K562 (cell line): ENCODE results near the gene LAMA1. TPM values are rescaled to one million over a fixed set of nuclear protein-coding genes. Genes with fewer than 3 reads are reported as not detected.

Experiments used
- ATAC-seq: fragments of 200-7000 bp; cut with Tn5 transposase; 3 replicates; pipeline ENCODE4 v1.9.1; 2020; ENCODE audit warnings: moderate library complexity
- BruUV-seq: library from RNA; stranded (reverse); fragments of 400-500 nt; replicated peaks from 2 replicates; lab custom pipeline; 2021; lab: Mats Ljungman, UMichigan
- CTCF ChIA-PET: fragments of 300-600 bp; formaldehyde crosslinking; extraction: SDS; loops from one replicate; lab custom pipeline; 2021; ENCODE audit warnings: low intra/inter-chr PET ratio; lab: Yijun Ruan, JAX
- POLR2A ChIA-PET: fragments of 300-600, 350-650 bp; sonication (Branson Sonifier 250); formaldehyde crosslinking; extraction: SDS; loops from one replicate; lab custom pipeline; 2021; ENCODE audit warnings: antibody characterized with exemption, inconsistent platforms; lab: Yijun Ruan, JAX
- DNase-seq, 4 experiments: peaks; one replicate each; pipeline versions ENCODE4 v3.0.0 to v3.0.0-alpha.2; 2011 to 2018; ENCODE audit warnings: low spot score in 3 of 4, mixed read lengths in 3 of 4; ENCODE audit errors: extremely low read depth in 1 of 4
- FAIRE-seq: peaks from 2 replicates; lab custom pipeline; 2011; peaks lifted over from hg19 to GRCh38; lab: Jason Lieb, UNC
- H2AFZ ChIP-seq: 2 replicates; pipeline ENCODE4 v1.6.0; 2011; ENCODE audit warnings: low read depth, low read length, control low read depth, inconsistent platforms
- H3K27ac ChIP-seq: fragments of 200-600 bp; 3 replicates; pipeline ENCODE4 v1.8.0; 2011; ENCODE audit warnings: low read depth, mild to moderate bottlenecking, control low read depth, inconsistent platforms, low read length, moderate library complexity, mixed read lengths; ENCODE audit errors: extremely low read depth
- H3K27me3 ChIP-seq, 2 experiments: fragments of 300-600 bp in 1 of 2; 2 replicates in 1 of 2; 3 replicates in 1 of 2; pipeline versions ENCODE4 v1.6.0 to v1.8.0; 2011; ENCODE audit warnings: inconsistent platforms in 2 of 2, low read length in 2 of 2, mild to moderate bottlenecking in 1 of 2, mixed read lengths in 1 of 2, moderate library complexity in 1 of 2; ENCODE audit not compliant: control insufficient read depth in 2 of 2, insufficient read depth in 2 of 2
- H3K36me3 ChIP-seq: fragments of 300-600 bp; 3 replicates; pipeline ENCODE4 v1.8.0; 2011; ENCODE audit warnings: mild to moderate bottlenecking, low read length, inconsistent platforms; ENCODE audit not compliant: control insufficient read depth, insufficient read depth
- H3K4me1 ChIP-seq, 2 experiments: fragments of 200-600 bp in 1 of 2; replicated peaks in 1 of 2; 2 replicates in 1 of 2; 3 replicates in 1 of 2; pipeline versions ENCODE4 v1.5.1 to v1.8.0; 2011; ENCODE audit warnings: inconsistent platforms in 2 of 2, low read length in 2 of 2, mild to moderate bottlenecking in 1 of 2, mixed read lengths in 1 of 2, moderate library complexity in 1 of 2; ENCODE audit not compliant: control insufficient read depth in 2 of 2, insufficient read depth in 2 of 2
- H3K4me2 ChIP-seq: 2 replicates; pipeline ENCODE4 v1.6.1; 2011; ENCODE audit warnings: low read length, control low read depth, inconsistent platforms, mixed read lengths; ENCODE audit not compliant: insufficient read depth
- H3K4me3 ChIP-seq: fragments of 200-600 bp; sonication (generic), shearing (Covaris generic); 2 replicates; pipeline ENCODE4 v1.5.1; 2016; ENCODE audit warnings: control low read depth, inconsistent platforms
- H3K79me2 ChIP-seq: fragments of 200-600 bp; 3 replicates; pipeline ENCODE4 v1.8.0; 2011; ENCODE audit warnings: low read length, inconsistent platforms; ENCODE audit not compliant: control insufficient read depth, insufficient read depth
- H3K9ac ChIP-seq, 2 experiments: 2 replicates each; pipeline versions ENCODE4 v1.6.0 to v1.6.1; 2011; ENCODE audit warnings: low read depth in 2 of 2, low read length in 2 of 2, control low read depth in 1 of 2, inconsistent platforms in 1 of 2, mild to moderate bottlenecking in 1 of 2, mixed read lengths in 1 of 2; ENCODE audit not compliant: insufficient read depth in 1 of 2
- H3K9me1 ChIP-seq: one replicate; pipeline ENCODE4 v1.6.0; 2011; ENCODE audit warnings: inconsistent platforms, mild to moderate bottlenecking, low read length, moderate library complexity; ENCODE audit not compliant: control insufficient read depth, insufficient read depth
- H3K9me3 ChIP-seq: replicated peaks from 2 replicates; pipeline ENCODE4 v1.5.1; 2011; ENCODE audit warnings: low read depth, low read length, inconsistent platforms; ENCODE audit not compliant: control insufficient read depth, insufficient read depth
- H4K20me1 ChIP-seq: replicated peaks from 2 replicates; pipeline ENCODE4 v1.6.1; 2011; ENCODE audit warnings: low read length, inconsistent platforms, mixed read lengths; ENCODE audit not compliant: control insufficient read depth, insufficient read depth
- BACH1 ChIP-seq: fragments of 200-800 bp; sonication (Bioruptor generic); IDR thresholded peaks from 2 replicates; pipeline ENCODE4 v1.6.1; 2016; ENCODE audit warnings: missing genetic modification characterization, missing compliant biosample characterization
- ETV1 ChIP-seq: fragments of 450-650 bp; conservative IDR thresholded peaks from 2 replicates; pipeline ENCODE4 v1.6.1; 2016; ENCODE audit warnings: missing genetic modification characterization, control low read depth, low read depth, missing compliant biosample characterization
- HDAC1 ChIP-seq, 2 experiments: fragments of 450-650 bp; IDR thresholded peaks; 2 replicates each; pipeline ENCODE4 v1.6.1; 2016 to 2017; ENCODE audit warnings: inconsistent platforms in 1 of 2, mild to moderate bottlenecking in 1 of 2, moderate library complexity in 1 of 2
- KLF6 ChIP-seq: fragments of 250-450 bp; sonication (Bioruptor Pico); IDR thresholded peaks from 2 replicates; pipeline ENCODE4 v1.4.0; 2020; ENCODE audit warnings: mild to moderate bottlenecking, moderate library complexity, borderline replicate concordance
- PKNOX1 ChIP-seq: fragments of 450-650 bp; IDR thresholded peaks from 2 replicates; pipeline ENCODE4 v1.6.1; 2016
- SMAD4 ChIP-seq: fragments of 250-450 bp; sonication (Bioruptor Pico); conservative IDR thresholded peaks from 2 replicates; pipeline ENCODE4 v1.8.0; 2021; ENCODE audit warnings: inconsistent platforms, mild to moderate bottlenecking, moderate library complexity
- SOX6 ChIP-seq: fragments of 450-650 bp; IDR thresholded peaks from 2 replicates; pipeline ENCODE4 v1.6.1; 2014; ENCODE audit warnings: mild to moderate bottlenecking
- ZFP1 ChIP-seq: fragments of 450-650 bp; formaldehyde crosslinking; IDR thresholded peaks from 2 replicates; pipeline ENCODE4 v1.4.0; 2020; ENCODE audit warnings: mild to moderate bottlenecking, mixed read lengths
- ZFPM2 ChIP-seq: fragments of 250-450 bp; sonication (Bioruptor Pico); IDR thresholded peaks from 2 replicates; pipeline ENCODE4 v1.5.1; 2022; ENCODE audit warnings: mild to moderate bottlenecking
- ZNF175 ChIP-seq: fragments of 200-800 bp; sonication (Bioruptor generic); IDR thresholded peaks from 2 replicates; pipeline ENCODE4 v1.6.1; 2016; ENCODE audit warnings: low read depth, mild to moderate bottlenecking, missing genetic modification characterization, missing compliant biosample characterization
- ZNF311 ChIP-seq: fragments of 250-450 bp; sonication (Bioruptor Pico); IDR thresholded peaks from 2 replicates; pipeline ENCODE4 v1.4.0; 2020; ENCODE audit warnings: mild to moderate bottlenecking, moderate library complexity
- ZNF347 ChIP-seq: fragments of 450-650 bp; formaldehyde crosslinking; IDR thresholded peaks from 2 replicates; pipeline ENCODE4 v1.4.0; 2020; ENCODE audit warnings: low read depth, mild to moderate bottlenecking, moderate library complexity
- ZNF584 ChIP-seq: fragments of 200-800 bp; sonication (Bioruptor generic); IDR thresholded peaks from 2 replicates; pipeline ENCODE4 v1.6.1; 2016; ENCODE audit warnings: low read depth, mild to moderate bottlenecking, missing genetic modification characterization, missing compliant biosample characterization
- ZNF589 ChIP-seq: fragments of 200-800 bp; sonication (Bioruptor generic); IDR thresholded peaks from 2 replicates; pipeline ENCODE4 v1.6.1; 2016; ENCODE audit warnings: low read depth, missing genetic modification characterization, missing compliant biosample characterization
- WGBS: fragments of 100-300 bp; shearing (Covaris generic); methylation state at CpG from one replicate; pipeline ENCODE4 v1.1.6; 2016; ENCODE audit warnings: low coverage, mixed read lengths; ENCODE audit not compliant: insufficient coverage; ENCODE audit errors: missing lambda C conversion rate; 5-methylcytosine and 5-hydroxymethylcytosine counted together
- in situ Hi-C: fragments of 300-500 bp; cut with MboI; formaldehyde crosslinking; loops from 4 replicates; pipeline ENCODE4 v1.15.0; 2018; ENCODE audit warnings: inconsistent platforms, mixed read lengths
- intact Hi-C: fragments of 100-400 bp; cut with micrococcal nuclease; formaldehyde crosslinking; loops from 2 replicates; pipeline ENCODE4 v1.14.2; 2022
- polyA plus RNA-seq, 8 experiments: library from polyadenylated mRNA; depleted of rRNA in 4 of 8; stranded (reverse) in 5 of 8; unstranded in 3 of 8; fragments of >200 nt; fragmentation: Nextera tagmentation in 2 of 8; fragmentation: Illumina TruSeq in 1 of 8; extraction: Ambion mirVana in 2 of 8; extraction: Trizol in 1 of 8; gene quantifications; 2 replicates each; pipeline versions ENCODE4 v1.2.1 to v1.2.3, GENCODE V29; 2011 to 2014; ENCODE audit warnings: inconsistent platforms in 1 of 8, missing spikeins in 1 of 8
- total RNA-seq, 7 experiments: library from RNA; depleted of rRNA in 6 of 7; stranded (reverse); fragments of >200 nt in 6 of 7; fragmentation: Illumina TruSeq in 2 of 7; extraction: Trizol in 2 of 7; gene quantifications; 2 replicates each; pipeline versions ENCODE4 v1.2.1 to v1.2.3, GENCODE V29; 2011 to 2021; ENCODE audit warnings: low replicate concordance in 1 of 7
- TF ChIP-seq, protein P1 (sequence below): fragments of 450-650 bp; formaldehyde crosslinking; IDR thresholded peaks from 2 replicates; pipeline ENCODE4 v1.4.0; 2022; ENCODE audit warnings: mild to moderate bottlenecking, moderate library complexity

Gene LAMA1
- total and polyA plus RNA-seq, 9 of the 15 experiments (the other 6 are each of a cell fraction or from before 2014, with no cell fraction given): 0.04 TPM; not detected in 8

DNA sequence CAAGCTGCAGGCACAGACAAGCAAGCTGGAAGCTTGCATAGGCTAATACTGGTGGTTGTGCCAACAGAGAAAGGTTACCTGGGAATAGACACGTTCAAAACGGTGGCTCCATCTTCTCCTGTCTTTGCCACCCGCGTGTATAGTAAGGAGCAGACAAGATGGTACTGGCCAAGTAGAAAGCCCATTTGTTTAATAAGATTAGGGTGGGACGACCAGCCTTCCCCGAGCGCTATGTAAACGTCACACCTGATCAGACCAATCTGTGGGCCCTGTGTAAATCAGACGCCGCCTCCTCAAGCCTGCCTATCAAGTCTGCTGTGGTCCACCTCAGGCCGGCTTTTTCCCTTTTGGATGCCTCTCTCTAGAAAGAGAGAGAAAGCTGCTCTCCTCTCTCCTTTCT is 189.2 kb downstream of the LAMA1 start:
- no peaks in the 10 kb centered on the region for H3K9me3 ChIP-seq
- DNase-seq: no peak
- no peaks in the 10 kb centered on the region for H4K20me1 ChIP-seq
- H3K9me1 ChIP-seq: no peaks in the 10 kb centered on the region
- no TSS peak for BruUV-seq
- H3K4me1 ChIP-seq: peaks cover 11 to 16% of the 10 kb centered on the region in 2 experiments
- H3K27me3 ChIP-seq: no peaks in the 10 kb centered on the region
- ChIA-PET POLR2A (interaction anchor here (1.1 kb wide), 1 partner anchor 13 kb away, joined by 3 read pairs; no protein-coding TSS in a partner anchor), CTCF (no interaction called here)
- TF ChIP-seq ZNF347 (CRISPR knock-in tag): no peak
- no peak for TF ChIP-seq PKNOX1
- H3K9ac ChIP-seq: no peak overlapping the region
- no peak overlapping the region for H2AFZ ChIP-seq
- no peak overlapping the region for H3K4me3 ChIP-seq
- H3K36me3 ChIP-seq: no peaks in the 10 kb centered on the region
- H3K4me2 ChIP-seq: no peak overlapping the region
- 65% methylated on average over 10 of the region's 11 CpGs for WGBS
- ATAC-seq: no peak
- no peak for FAIRE-seq
- no peaks in the 10 kb centered on the region for H3K79me2 ChIP-seq
- in situ Hi-C loops (loop anchor here (10.0 kb wide), 1 partner anchor 246 kb away; no protein-coding TSS in a partner anchor), intact Hi-C loops (no loop called here)
- H3K27ac ChIP-seq: no peak overlapping the region

DNA sequence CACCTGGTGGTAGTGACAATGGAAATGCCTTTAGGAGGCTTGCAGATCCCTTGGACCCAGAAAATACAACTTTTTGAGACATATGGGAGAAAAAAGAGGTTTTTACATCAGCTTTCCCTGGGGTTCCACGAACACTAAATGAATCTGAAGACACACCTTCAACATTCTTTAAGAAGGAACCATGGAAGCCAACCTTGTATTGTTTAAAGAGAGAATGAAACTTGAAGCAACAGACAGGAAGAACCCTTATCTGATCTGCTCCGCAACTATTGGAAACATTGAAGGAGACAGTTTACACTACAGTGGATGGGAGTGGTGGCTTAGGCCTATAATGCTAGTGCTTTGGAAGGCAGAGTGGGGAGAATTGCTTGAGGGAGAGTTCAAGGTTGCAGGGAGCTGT is 190.4 kb downstream of the LAMA1 start:
- H3K4me3 ChIP-seq: no peak overlapping the region
- H3K9me3 ChIP-seq: no peaks in the 10 kb centered on the region
- in situ Hi-C loops (loop anchor here (10.0 kb wide), 1 partner anchor 248 kb away; no protein-coding TSS in a partner anchor), intact Hi-C loops (no loop called here)
- ChIA-PET CTCF (no interaction called here), POLR2A (no interaction called here)
- no peaks in the 10 kb centered on the region for H4K20me1 ChIP-seq
- peak overlapping the region; percentile 20; the same call in 1 of the 2 replicates for H2AFZ ChIP-seq
- H3K4me1 ChIP-seq: peaks cover 11 to 16% of the 10 kb centered on the region in 2 experiments
- BruUV-seq: no TSS peak
- no peak overlapping the region for H3K27ac ChIP-seq
- peak; percentile 12; the same call in 1 of the 3 replicates for ATAC-seq
- H3K27me3 ChIP-seq: no peaks in the 10 kb centered on the region
- peak; percentile 49 for FAIRE-seq
- no peak for DNase-seq
- WGBS: 13% methylated on average over 2 of the region's 2 CpGs
- no peak overlapping the region for H3K9ac ChIP-seq
- no peak overlapping the region for H3K4me2 ChIP-seq
- no peaks in the 10 kb centered on the region for H3K9me1 ChIP-seq
- H3K79me2 ChIP-seq: no peaks in the 10 kb centered on the region
- no peaks in the 10 kb centered on the region for H3K36me3 ChIP-seq
- TF ChIP-seq SOX6 (peak; percentile 79), ETV1 (tag) (peak; percentile 66), ZFPM2 (CRISPR knock-in tag) (no peak), ZNF589 (peak; percentile 85), ZNF175 (CRISPR knock-in tag) (peak; percentile 83), HDAC1 (IDR thresholded peaks at IDR 0.05) (no peak), ZNF311 (CRISPR knock-in tag) (peak; percentile 49; the same call in 1 of the 2 replicates), ZNF584 (peak; percentile 32; the same call in 1 of the 2 replicates), SMAD4 (peak; percentile 49), KLF6 (CRISPR knock-in tag) (peak; percentile 51; the same call in 1 of the 2 replicates), ZFP1 (0 out of 2 replicates have a peak, but pooled peaks have one; percentile 21), BACH1 (tag) (0 out of 2 replicates have a peak, but pooled peaks have one; percentile 32)
- TF ChIP-seq, protein P1, sequence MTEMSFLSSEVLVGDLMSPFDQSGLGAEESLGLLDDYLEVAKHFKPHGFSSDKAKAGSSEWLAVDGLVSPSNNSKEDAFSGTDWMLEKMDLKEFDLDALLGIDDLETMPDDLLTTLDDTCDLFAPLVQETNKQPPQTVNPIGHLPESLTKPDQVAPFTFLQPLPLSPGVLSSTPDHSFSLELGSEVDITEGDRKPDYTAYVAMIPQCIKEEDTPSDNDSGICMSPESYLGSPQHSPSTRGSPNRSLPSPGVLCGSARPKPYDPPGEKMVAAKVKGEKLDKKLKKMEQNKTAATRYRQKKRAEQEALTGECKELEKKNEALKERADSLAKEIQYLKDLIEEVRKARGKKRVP (CRISPR knock-in tag): peak; percentile 56
